K562 (cell line): Measurements from ENCODE around the gene COL6A1. TPM values are rescaled to one million over a fixed set of nuclear protein-coding genes. Genes with fewer than 3 reads are reported as not detected.

Experiments
- ATAC-seq: fragments of 200-7000 bp; cut with Tn5 transposase; 3 replicates; pipeline ENCODE4 v1.9.1; 2020; ENCODE audit warnings: moderate library complexity
- BruUV-seq: library from RNA; stranded (reverse); fragments of 400-500 nt; replicated peaks from 2 replicates; lab custom pipeline; 2021; lab: Mats Ljungman, UMichigan
- CTCF ChIA-PET: fragments of 300-600 bp; formaldehyde crosslinking; extraction: SDS; loops from one replicate; lab custom pipeline; 2021; ENCODE audit warnings: low intra/inter-chr PET ratio; lab: Yijun Ruan, JAX
- POLR2A ChIA-PET: fragments of 300-600, 350-650 bp; sonication (Branson Sonifier 250); formaldehyde crosslinking; extraction: SDS; loops from one replicate; lab custom pipeline; 2021; ENCODE audit warnings: antibody characterized with exemption, inconsistent platforms; lab: Yijun Ruan, JAX
- DNase-seq, 4 experiments: peaks; one replicate each; pipeline versions ENCODE4 v3.0.0 to v3.0.0-alpha.2; 2011 to 2018; ENCODE audit warnings: low spot score in 3 of 4, mixed read lengths in 3 of 4; ENCODE audit errors: extremely low read depth in 1 of 4
- FAIRE-seq: peaks from 2 replicates; lab custom pipeline; 2011; peaks lifted over from hg19 to GRCh38; lab: Jason Lieb, UNC
- H2AFZ ChIP-seq: 2 replicates; pipeline ENCODE4 v1.6.0; 2011; ENCODE audit warnings: low read depth, low read length, control low read depth, inconsistent platforms
- H3K27ac ChIP-seq: fragments of 200-600 bp; 3 replicates; pipeline ENCODE4 v1.8.0; 2011; ENCODE audit warnings: low read depth, mild to moderate bottlenecking, control low read depth, inconsistent platforms, low read length, moderate library complexity, mixed read lengths; ENCODE audit errors: extremely low read depth
- H3K27me3 ChIP-seq, 2 experiments: fragments of 300-600 bp in 1 of 2; 2 replicates in 1 of 2; 3 replicates in 1 of 2; pipeline versions ENCODE4 v1.6.0 to v1.8.0; 2011; ENCODE audit warnings: inconsistent platforms in 2 of 2, low read length in 2 of 2, mild to moderate bottlenecking in 1 of 2, mixed read lengths in 1 of 2, moderate library complexity in 1 of 2; ENCODE audit not compliant: control insufficient read depth in 2 of 2, insufficient read depth in 2 of 2
- H3K36me3 ChIP-seq: fragments of 300-600 bp; 3 replicates; pipeline ENCODE4 v1.8.0; 2011; ENCODE audit warnings: mild to moderate bottlenecking, low read length, inconsistent platforms; ENCODE audit not compliant: control insufficient read depth, insufficient read depth
- H3K4me1 ChIP-seq, 2 experiments: fragments of 200-600 bp in 1 of 2; replicated peaks in 1 of 2; 2 replicates in 1 of 2; 3 replicates in 1 of 2; pipeline versions ENCODE4 v1.5.1 to v1.8.0; 2011; ENCODE audit warnings: inconsistent platforms in 2 of 2, low read length in 2 of 2, mild to moderate bottlenecking in 1 of 2, mixed read lengths in 1 of 2, moderate library complexity in 1 of 2; ENCODE audit not compliant: control insufficient read depth in 2 of 2, insufficient read depth in 2 of 2
- H3K4me2 ChIP-seq: 2 replicates; pipeline ENCODE4 v1.6.1; 2011; ENCODE audit warnings: low read length, control low read depth, inconsistent platforms, mixed read lengths; ENCODE audit not compliant: insufficient read depth
- H3K4me3 ChIP-seq: fragments of 200-600 bp; sonication (generic), shearing (Covaris generic); 2 replicates; pipeline ENCODE4 v1.5.1; 2016; ENCODE audit warnings: control low read depth, inconsistent platforms
- H3K79me2 ChIP-seq: fragments of 200-600 bp; 3 replicates; pipeline ENCODE4 v1.8.0; 2011; ENCODE audit warnings: low read length, inconsistent platforms; ENCODE audit not compliant: control insufficient read depth, insufficient read depth
- H3K9ac ChIP-seq, 2 experiments: 2 replicates each; pipeline versions ENCODE4 v1.6.0 to v1.6.1; 2011; ENCODE audit warnings: low read depth in 2 of 2, low read length in 2 of 2, control low read depth in 1 of 2, inconsistent platforms in 1 of 2, mild to moderate bottlenecking in 1 of 2, mixed read lengths in 1 of 2; ENCODE audit not compliant: insufficient read depth in 1 of 2
- H3K9me1 ChIP-seq: one replicate; pipeline ENCODE4 v1.6.0; 2011; ENCODE audit warnings: inconsistent platforms, mild to moderate bottlenecking, low read length, moderate library complexity; ENCODE audit not compliant: control insufficient read depth, insufficient read depth
- H3K9me3 ChIP-seq: replicated peaks from 2 replicates; pipeline ENCODE4 v1.5.1; 2011; ENCODE audit warnings: low read depth, low read length, inconsistent platforms; ENCODE audit not compliant: control insufficient read depth, insufficient read depth
- H4K20me1 ChIP-seq: replicated peaks from 2 replicates; pipeline ENCODE4 v1.6.1; 2011; ENCODE audit warnings: low read length, inconsistent platforms, mixed read lengths; ENCODE audit not compliant: control insufficient read depth, insufficient read depth
- ARID2 ChIP-seq: fragments of 450-650 bp; IDR thresholded peaks from 2 replicates; pipeline ENCODE4 v1.6.1; 2017; ENCODE audit warnings: antibody characterized with exemption, mild to moderate bottlenecking
- BRCA1 ChIP-seq, 2 experiments: fragments of 450-650 bp in 1 of 2; sonication (generic) in 1 of 2; formaldehyde crosslinking in 1 of 2; IDR thresholded peaks; 2 replicates each; pipeline versions ENCODE4 v1.5.0 to v1.6.1; 2017 to 2020; ENCODE audit warnings: mild to moderate bottlenecking in 1 of 2, missing genetic modification reagents in 1 of 2
- EWSR1 ChIP-seq: fragments of 450-650 bp; IDR thresholded peaks from 2 replicates; pipeline ENCODE4 v1.6.1; 2018; ENCODE audit warnings: borderline replicate concordance, mild to moderate bottlenecking, low read depth, moderate library complexity; ENCODE audit not compliant: partially characterized antibody
- GABPA ChIP-seq: fragments of 200-800 bp; sonication (Bioruptor generic); conservative IDR thresholded peaks from 2 replicates; pipeline ENCODE4 v1.6.1; 2016; ENCODE audit warnings: low read depth, missing genetic modification characterization, missing compliant biosample characterization
- GTF2A2 ChIP-seq: IDR thresholded peaks from 2 replicates; pipeline ENCODE4 v1.6.1; 2016; ENCODE audit warnings: mild to moderate bottlenecking, missing genetic modification characterization, missing compliant biosample characterization
- MAX ChIP-seq: sonication (generic); formaldehyde crosslinking; IDR thresholded peaks from 2 replicates; pipeline ENCODE4 v1.9.0; 2022; ENCODE audit warnings: mild to moderate bottlenecking, missing genetic modification reagents
- NFRKB ChIP-seq: fragments of 450-650 bp; IDR thresholded peaks from 2 replicates; pipeline ENCODE4 v1.6.1; 2016; ENCODE audit warnings: low read depth
- SMAD1 ChIP-seq: fragments of 150-350 bp; IDR thresholded peaks from 2 replicates; pipeline ENCODE4 v1.6.1; 2014; ENCODE audit warnings: low read length, low read depth; ENCODE audit not compliant: partially characterized antibody
- TARDBP ChIP-seq: fragments of 450-650 bp; IDR thresholded peaks from 2 replicates; pipeline ENCODE4 v1.6.1; 2016
- TFE3 ChIP-seq: fragments of 450-650 bp; formaldehyde crosslinking; IDR thresholded peaks from 2 replicates; pipeline ENCODE4 v1.4.0; 2020; ENCODE audit warnings: mild to moderate bottlenecking, mixed read lengths
- TSHZ1 ChIP-seq: fragments of 250-450 bp; sonication (Bioruptor Pico); IDR thresholded peaks from 2 replicates; pipeline ENCODE4 v1.4.0; 2020; ENCODE audit warnings: mild to moderate bottlenecking, moderate library complexity
- USF1 ChIP-seq: sonication (generic); formaldehyde crosslinking; IDR thresholded peaks from 2 replicates; pipeline ENCODE4 v1.9.0; 2022; ENCODE audit warnings: mild to moderate bottlenecking, missing genetic modification reagents
- ZNF134 ChIP-seq: fragments of 250-450 bp; sonication (Bioruptor Pico); conservative IDR thresholded peaks from 2 replicates; pipeline ENCODE4 v1.4.0; 2020
- ZNF583 ChIP-seq: fragments of 250-450 bp; sonication (Bioruptor Pico); IDR thresholded peaks from 2 replicates; pipeline ENCODE4 v1.4.0; 2020
- ZNF586 ChIP-seq: fragments of 450-650 bp; formaldehyde crosslinking; conservative IDR thresholded peaks from 2 replicates; pipeline ENCODE4 v1.4.0; 2020; ENCODE audit warnings: mild to moderate bottlenecking, moderate library complexity
- ZNF77 ChIP-seq: fragments of 250-450 bp; sonication (Bioruptor Pico); IDR thresholded peaks from 2 replicates; pipeline ENCODE4 v1.5.0; 2020
- WGBS: fragments of 100-300 bp; shearing (Covaris generic); methylation state at CpG from one replicate; pipeline ENCODE4 v1.1.6; 2016; ENCODE audit warnings: low coverage, mixed read lengths; ENCODE audit not compliant: insufficient coverage; ENCODE audit errors: missing lambda C conversion rate; 5-methylcytosine and 5-hydroxymethylcytosine counted together
- in situ Hi-C: fragments of 300-500 bp; cut with MboI; formaldehyde crosslinking; loops from 4 replicates; pipeline ENCODE4 v1.15.0; 2018; ENCODE audit warnings: inconsistent platforms, mixed read lengths
- intact Hi-C: fragments of 100-400 bp; cut with micrococcal nuclease; formaldehyde crosslinking; loops from 2 replicates; pipeline ENCODE4 v1.14.2; 2022
- polyA plus RNA-seq, 8 experiments: library from polyadenylated mRNA; depleted of rRNA in 4 of 8; stranded (reverse) in 5 of 8; unstranded in 3 of 8; fragments of >200 nt; fragmentation: Nextera tagmentation in 2 of 8; fragmentation: Illumina TruSeq in 1 of 8; extraction: Ambion mirVana in 2 of 8; extraction: Trizol in 1 of 8; gene quantifications; 2 replicates each; pipeline versions ENCODE4 v1.2.1 to v1.2.3, GENCODE V29; 2011 to 2014; ENCODE audit warnings: inconsistent platforms in 1 of 8, missing spikeins in 1 of 8
- total RNA-seq, 7 experiments: library from RNA; depleted of rRNA in 6 of 7; stranded (reverse); fragments of >200 nt in 6 of 7; fragmentation: Illumina TruSeq in 2 of 7; extraction: Trizol in 2 of 7; gene quantifications; 2 replicates each; pipeline versions ENCODE4 v1.2.1 to v1.2.3, GENCODE V29; 2011 to 2021; ENCODE audit warnings: low replicate concordance in 1 of 7

COL6A1 gene
- total and polyA plus RNA-seq, 9 of the 15 experiments (the other 6 are each of a cell fraction or from before 2014, with no cell fraction given) = 0.07 to 1.3 (median 0.14) TPM; not detected in 3

DNA sequence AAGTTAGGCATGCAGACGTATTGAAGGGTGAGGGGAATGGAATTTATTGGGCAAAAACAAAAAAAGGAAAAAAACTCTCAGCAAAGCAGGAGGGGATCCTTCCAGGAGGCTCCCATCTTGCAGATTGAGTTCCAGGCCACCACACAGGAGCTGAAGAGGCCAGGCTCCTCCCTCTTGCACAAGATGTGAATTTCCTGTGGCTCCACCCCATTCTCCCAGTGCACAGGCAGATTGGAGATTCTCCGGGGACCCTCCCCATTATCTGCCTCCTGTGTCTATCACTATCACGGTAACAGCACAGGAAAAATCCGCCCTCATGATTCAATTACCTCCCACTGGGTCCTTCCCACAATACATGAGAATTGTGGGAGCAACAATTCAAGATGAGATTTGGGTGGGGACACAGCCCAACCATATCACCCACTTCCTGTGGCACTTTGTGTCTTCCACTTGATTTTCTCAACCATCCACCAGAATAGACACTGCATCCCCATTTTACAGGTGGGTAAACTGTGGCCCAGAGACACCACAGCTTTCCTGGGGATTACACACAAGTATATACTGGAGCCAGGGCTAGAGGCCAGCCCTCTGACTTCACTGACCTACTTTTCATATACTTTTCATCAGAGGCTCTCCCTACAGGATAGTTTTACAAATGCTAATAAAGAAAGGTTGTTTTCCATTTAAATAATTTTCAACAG, 18.9 kb upstream of the COL6A1 start:
- Histone ChIP-seq H3K4me1 (no peaks in the 10 kb centered on the region), H3K4me3 (no peak overlapping the region), H3K9me3 (no peaks in the 10 kb centered on the region), H3K9me1 (no peaks in the 10 kb centered on the region), H3K9ac (no peak overlapping the region), H3K27ac (no peak overlapping the region), H4K20me1 (no peaks in the 10 kb centered on the region), H2AFZ (no peak overlapping the region), H3K36me3 (no peaks in the 10 kb centered on the region), H3K79me2 (no peaks in the 10 kb centered on the region), H3K27me3 (peaks cover 4 to 11% of the 10 kb centered on the region in 2 experiments; a peak in 2 of 5 replicates), H3K4me2 (no peak overlapping the region)
- WGBS = 0% methylated on average over 4 of the region's 4 CpGs
- ATAC-seq = no peak
- no peak for TF ChIP-seq GABPA
- no peak for TF ChIP-seq ZNF134
- no peak for TF ChIP-seq NFRKB
- no peak for TF ChIP-seq USF1 (CRISPR knock-in tag)
- TF ChIP-seq ZNF77 (CRISPR knock-in tag) = no peak
- no peak for TF ChIP-seq EWSR1
- no peak for TF ChIP-seq TFE3 (CRISPR knock-in tag)
- no peak for TF ChIP-seq ZNF583 (CRISPR knock-in tag)
- TF ChIP-seq TARDBP = no peak
- no peak for TF ChIP-seq ZNF586
- TF ChIP-seq GTF2A2 (tag) = no peak
- no peak for TF ChIP-seq SMAD1
- no peak for TF ChIP-seq ARID2
- TF ChIP-seq BRCA1 (IDR thresholded peaks at IDR 0.05) = no peak
- TF ChIP-seq BRCA1 (CRISPR knock-in tag; IDR thresholded peaks at IDR 0.05) = no peak
- TF ChIP-seq TSHZ1 (CRISPR knock-in tag) = no peak
- no peak for TF ChIP-seq MAX (CRISPR knock-in tag)
- BruUV-seq = no TSS peak
- CTCF ChIA-PET = no interaction called here
- POLR2A ChIA-PET = no interaction called here
- no peak for DNase-seq
- intact Hi-C loops (no loop called here), in situ Hi-C loops (no loop called here)
- no peak for FAIRE-seq
